ENCODE results near the gene IFIT5.
A peak's percentile ranks its signal among the peaks of the same experiment; 100 is the strongest.
"Not testable (repeated sequence)": the region's sequence is repeated elsewhere in the genome, so short reads cannot be mapped to it uniquely, and the experiment has no call there.

IFIT5 gene

DNA sequence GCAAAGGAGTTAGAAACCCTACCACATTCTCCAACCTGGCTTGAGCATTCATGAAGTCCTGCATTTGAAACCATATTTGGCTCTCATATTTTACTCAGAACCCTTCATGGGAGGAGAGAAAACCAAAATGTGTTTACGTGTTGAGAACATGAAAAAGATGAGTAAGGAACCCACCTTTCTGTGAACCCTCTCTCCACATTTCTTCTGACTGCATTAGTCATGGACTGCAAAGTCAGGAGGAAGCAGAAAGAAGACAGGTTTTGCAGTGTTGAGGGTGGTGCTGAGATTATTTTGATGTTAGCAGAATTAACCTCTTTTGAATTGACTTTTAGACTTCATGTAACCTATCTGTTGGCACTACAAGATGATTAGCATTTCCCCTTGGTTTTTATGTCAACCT, 31.6 kb upstream of the IFIT5 start:
- Histone ChIP-seq H3K4me3 (ENCODE audit: low read length) (no peak overlapping the region), H3K36me3 (ENCODE audit: insufficient read depth, low read length) (no peaks in the 10 kb centered on the region), H3K9me3 (ENCODE audit: insufficient read depth, low read depth, low read length) (no peaks in the 10 kb centered on the region), H3K27me3 (ENCODE audit: insufficient read depth, low read length) (no peaks in the 10 kb centered on the region), H3K4me1 (ENCODE audit: insufficient read depth, low read length) (peaks cover 26% of the 10 kb centered on the region), H3K9ac (ENCODE audit: low read depth, low read length) (no peak overlapping the region), H3K27ac (ENCODE audit: low read depth, low read length) (no peak overlapping the region)
- no CpG with 5 or more reads among the region's 1 CpG for WGBS

DNA sequence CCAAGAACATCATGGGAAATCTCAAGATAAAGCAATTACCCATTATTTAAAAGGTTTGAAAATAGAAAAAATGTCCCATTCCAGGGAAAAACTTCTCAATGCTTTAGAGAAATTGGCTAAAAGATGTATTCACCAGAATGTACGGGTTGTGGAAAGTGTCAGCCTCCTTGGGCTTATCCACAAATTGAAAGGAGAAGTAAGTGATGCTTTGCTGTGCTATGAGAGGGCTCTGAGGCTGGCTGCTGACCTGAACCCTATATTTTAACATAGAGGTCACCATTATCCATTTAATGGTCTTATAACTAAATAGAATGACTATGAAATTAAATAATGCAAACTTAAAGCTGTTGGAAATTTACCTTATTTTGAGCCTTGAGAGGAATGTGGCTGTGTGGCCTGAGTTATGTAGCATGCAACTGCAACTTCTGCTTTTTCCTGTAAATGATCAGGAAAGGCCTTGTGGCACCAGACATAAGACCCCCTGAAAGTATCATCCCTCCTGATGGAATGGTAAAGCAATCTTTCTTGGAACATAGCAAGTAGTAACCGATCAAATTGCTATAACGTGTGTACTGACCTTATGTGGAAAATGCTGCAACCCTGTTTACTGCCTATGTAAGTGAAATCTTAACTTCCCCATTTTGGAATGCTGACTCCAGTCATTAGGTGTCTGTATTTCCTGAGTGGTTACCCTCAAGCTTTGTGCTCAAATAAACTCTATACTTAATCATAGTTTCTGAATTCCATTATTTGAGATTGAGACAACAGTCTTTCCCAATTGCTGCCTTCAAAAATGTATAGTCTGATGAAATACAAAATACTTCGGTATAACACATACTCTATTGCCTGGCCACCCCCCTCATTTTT, 29.7 kb upstream of the IFIT5 start:
- 94% methylated on average over 4 of the region's 4 CpGs for WGBS
- H3K27ac ChIP-seq (ENCODE audit: low read depth, low read length) = no peak overlapping the region
- H3K27me3 ChIP-seq (ENCODE audit: insufficient read depth, low read length) = no peaks in the 10 kb centered on the region
- H3K9me3 ChIP-seq (ENCODE audit: insufficient read depth, low read depth, low read length) = no peaks in the 10 kb centered on the region
- peaks cover 24% of the 10 kb centered on the region for H3K4me1 ChIP-seq (ENCODE audit: insufficient read depth, low read length)
- no peaks in the 10 kb centered on the region for H3K36me3 ChIP-seq (ENCODE audit: insufficient read depth, low read length)
- no peak overlapping the region for H3K4me3 ChIP-seq (ENCODE audit: low read length)
- H3K9ac ChIP-seq (ENCODE audit: low read depth, low read length) = no peak overlapping the region

DNA sequence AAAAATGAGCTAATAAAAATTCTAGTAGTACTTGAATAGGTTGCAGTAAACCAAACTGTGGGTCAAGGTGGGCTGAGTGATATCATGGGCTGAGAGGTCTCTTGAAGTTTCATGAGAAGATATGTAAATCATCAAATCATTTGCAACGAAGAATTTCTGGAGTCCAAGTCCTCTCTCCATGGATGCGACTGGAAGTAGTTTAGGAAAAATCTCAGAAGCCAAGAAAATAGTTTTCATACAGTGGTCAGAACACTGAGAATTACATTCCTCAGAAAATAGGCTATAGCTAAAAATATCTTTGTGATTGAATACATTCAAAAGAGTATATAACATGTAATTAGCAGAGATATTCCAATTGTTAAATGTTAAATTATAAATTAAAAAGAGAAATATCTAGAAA, 25.6 kb upstream of the IFIT5 start:
- no peak overlapping the region for H3K4me3 ChIP-seq (ENCODE audit: low read length)
- H3K27ac ChIP-seq (ENCODE audit: low read depth, low read length) = no peak overlapping the region
- no peaks in the 10 kb centered on the region for H3K27me3 ChIP-seq (ENCODE audit: insufficient read depth, low read length)
- no peak overlapping the region for H3K9ac ChIP-seq (ENCODE audit: low read depth, low read length)
- WGBS = 82% methylated on average over 2 of the region's 2 CpGs
- H3K36me3 ChIP-seq (ENCODE audit: insufficient read depth, low read length) = no peaks in the 10 kb centered on the region
- H3K4me1 ChIP-seq (ENCODE audit: insufficient read depth, low read length) = peaks cover 35% of the 10 kb centered on the region
- H3K9me3 ChIP-seq (ENCODE audit: insufficient read depth, low read depth, low read length) = no peaks in the 10 kb centered on the region

DNA sequence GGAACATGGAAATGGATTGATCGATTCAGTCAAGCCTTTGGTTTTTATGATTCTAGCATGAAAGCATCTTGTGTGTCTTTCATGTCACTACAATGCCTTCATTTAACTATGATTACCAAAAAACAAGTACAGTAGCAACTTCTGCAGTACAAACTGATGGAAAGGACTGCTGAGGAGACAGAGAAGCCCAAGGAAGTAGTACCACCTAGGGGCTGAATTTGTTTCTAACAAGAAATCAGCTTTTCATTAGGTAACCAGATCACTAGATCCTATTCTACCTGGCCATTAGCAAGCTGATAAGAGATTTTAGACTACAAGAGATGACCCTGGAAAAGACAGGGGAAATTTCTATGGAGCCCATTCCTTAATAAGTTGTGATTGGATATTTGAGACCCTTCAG, 25.1 kb upstream of the IFIT5 start:
- H3K9me3 ChIP-seq (ENCODE audit: insufficient read depth, low read depth, low read length) = no peaks in the 10 kb centered on the region
- peaks cover 35% of the 10 kb centered on the region for H3K4me1 ChIP-seq (ENCODE audit: insufficient read depth, low read length)
- 100% methylated on average over 1 of the region's 1 CpG for WGBS

DNA sequence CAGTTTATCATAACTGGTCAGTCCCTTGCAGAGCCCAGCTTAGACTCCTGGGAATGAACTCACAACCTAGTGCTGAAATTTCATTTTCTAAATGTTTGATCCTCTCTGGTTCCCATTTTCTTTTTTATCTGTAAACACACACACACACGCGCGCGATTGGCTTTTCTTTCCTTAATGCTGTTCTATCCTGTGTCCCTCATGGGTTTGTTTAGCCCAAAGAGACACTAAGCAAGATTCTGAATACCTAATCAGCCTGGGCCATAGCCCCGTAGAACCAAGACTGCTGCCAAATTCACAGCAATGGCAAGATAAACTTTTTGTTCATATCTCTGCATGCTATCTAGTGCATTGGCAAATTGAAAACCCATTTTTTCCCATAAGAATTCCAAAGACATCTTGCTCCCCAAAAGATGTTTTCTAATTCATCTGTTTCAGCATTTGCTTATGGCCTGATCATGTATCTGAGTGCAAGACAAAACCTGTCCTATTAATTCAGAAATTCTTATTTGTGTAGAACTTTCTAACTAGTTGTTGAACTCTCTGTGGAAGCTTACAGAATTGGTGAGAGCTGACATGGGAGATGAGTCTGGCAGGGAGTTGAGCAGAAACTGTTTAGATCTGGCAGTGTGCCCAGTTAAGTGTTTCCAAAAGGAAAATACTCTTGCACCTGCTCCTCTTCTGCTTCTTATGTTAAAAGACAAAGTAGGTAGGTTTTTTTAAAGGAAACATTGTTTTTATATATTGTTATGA, 23.7 kb upstream of the IFIT5 start:
- peaks cover 31% of the 10 kb centered on the region for H3K4me1 ChIP-seq (ENCODE audit: insufficient read depth, low read length)
- H3K9ac ChIP-seq (ENCODE audit: low read depth, low read length) = no peak overlapping the region
- no peak overlapping the region for H3K27ac ChIP-seq (ENCODE audit: low read depth, low read length)
- H3K4me3 ChIP-seq (ENCODE audit: low read length) = no peak overlapping the region
- 95% methylated on average over 5 of the region's 5 CpGs for WGBS
- H3K36me3 ChIP-seq (ENCODE audit: insufficient read depth, low read length) = no peaks in the 10 kb centered on the region
- H3K27me3 ChIP-seq (ENCODE audit: insufficient read depth, low read length) = no peaks in the 10 kb centered on the region
- no peaks in the 10 kb centered on the region for H3K9me3 ChIP-seq (ENCODE audit: insufficient read depth, low read depth, low read length)

More for the DNA sequence above, 25.1 kb upstream of the IFIT5 start:
- Histone ChIP-seq H3K9ac (ENCODE audit: low read depth, low read length) (no peak overlapping the region), H3K27me3 (ENCODE audit: insufficient read depth, low read length) (no peaks in the 10 kb centered on the region), H3K36me3 (ENCODE audit: insufficient read depth, low read length) (no peaks in the 10 kb centered on the region), H3K27ac (ENCODE audit: low read depth, low read length) (no peak overlapping the region), H3K4me3 (ENCODE audit: low read length) (no peak overlapping the region)

DNA sequence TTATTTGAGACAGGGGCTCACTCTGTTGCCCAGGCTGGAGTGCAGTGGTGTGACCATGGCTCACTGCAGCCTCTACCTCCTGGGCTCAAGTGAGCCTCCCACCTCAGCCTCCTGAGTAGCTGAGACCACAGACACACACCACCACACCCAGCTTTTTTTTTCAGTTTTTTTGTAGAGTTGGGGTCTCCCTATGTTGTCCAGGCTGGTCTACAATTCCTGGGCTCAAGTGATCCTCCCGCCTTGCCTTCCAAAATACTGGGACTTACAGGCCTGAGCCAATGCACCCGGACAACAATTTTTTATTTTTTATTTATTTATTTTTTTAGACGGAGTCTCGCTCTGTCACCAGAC, 23.2 kb upstream of the IFIT5 start:
- H3K36me3 ChIP-seq (ENCODE audit: insufficient read depth, low read length); H3K27me3 ChIP-seq (ENCODE audit: insufficient read depth, low read length); H3K9ac ChIP-seq (ENCODE audit: low read depth, low read length); H3K9me3 ChIP-seq (ENCODE audit: insufficient read depth, low read depth, low read length); H3K4me3 ChIP-seq (ENCODE audit: low read length); H3K27ac ChIP-seq (ENCODE audit: low read depth, low read length): not testable (repeated sequence)
- 98% methylated on average over 3 of the region's 4 CpGs for WGBS
- peaks cover 25% of the 10 kb centered on the region for H3K4me1 ChIP-seq (ENCODE audit: insufficient read depth, low read length)

DNA sequence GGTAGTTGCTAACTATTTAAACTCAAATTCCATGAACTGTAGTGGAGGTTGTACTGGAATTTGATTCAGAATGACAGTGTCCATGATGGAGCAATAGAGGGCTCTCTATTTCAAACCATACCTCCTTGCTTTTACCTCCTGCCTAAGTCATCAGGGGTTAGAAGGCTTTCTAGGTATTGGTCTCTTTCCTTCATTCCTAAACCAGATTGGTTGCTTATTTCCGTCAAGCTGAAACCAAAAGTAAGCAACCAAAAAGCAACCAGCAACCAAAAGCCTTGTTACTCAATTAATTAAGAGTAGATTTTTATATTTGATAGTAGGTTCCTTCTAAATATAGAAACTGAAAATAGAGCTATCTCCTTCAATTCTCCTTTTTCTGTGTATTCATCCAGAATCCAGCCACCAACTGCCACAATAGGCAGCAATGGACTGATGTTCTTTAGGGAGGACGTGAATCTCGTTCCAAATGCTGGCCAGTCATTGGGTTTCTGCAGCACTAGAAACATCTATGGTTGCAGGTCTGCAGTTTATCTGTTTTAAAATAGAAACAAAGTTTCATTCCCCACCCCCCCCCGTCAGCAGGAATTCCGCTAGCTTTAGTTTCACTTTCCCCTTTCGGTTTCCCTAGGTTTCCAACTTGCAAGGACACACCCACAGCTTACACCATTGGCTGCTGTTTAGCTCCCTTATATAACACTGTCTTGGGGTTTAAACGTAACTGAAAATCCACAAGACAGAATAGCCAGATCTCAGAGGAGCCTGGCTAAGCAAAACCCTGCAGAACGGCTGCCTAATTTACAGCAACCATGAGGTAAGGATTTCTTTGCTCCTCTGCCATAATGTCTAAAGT, 22.2 kb upstream of the IFIT5 start, which contains the start of gene IFIT1:
Gene IFIT1, plus strand, starts transcription at position 717 of the 850 bp plus-strand sequence. Its CDS starts 90 bp downstream, at position 807.
- H3K27ac ChIP-seq (ENCODE audit: low read depth, low read length) = peak within 1 kb of the TSS; percentile 31; the same call in 1 of the 2 replicates
- H3K27me3 ChIP-seq (ENCODE audit: insufficient read depth, low read length) = no peaks in the 10 kb centered on the region
- H3K4me3 ChIP-seq (ENCODE audit: low read length) = peak within 1 kb of the TSS; percentile 56
- H3K9me3 ChIP-seq (ENCODE audit: insufficient read depth, low read depth, low read length) = no peaks in the 10 kb centered on the region
- H3K4me1 ChIP-seq (ENCODE audit: insufficient read depth, low read length) = peaks cover 20% of the 10 kb centered on the region
- 11% methylated on average over 8 of the region's 8 CpGs for WGBS
- peak within 1 kb of the TSS; percentile 6; the same call in 1 of the 2 replicates for H3K9ac ChIP-seq (ENCODE audit: low read depth, low read length)
- no peaks in the 10 kb centered on the region for H3K36me3 ChIP-seq (ENCODE audit: insufficient read depth, low read length)

DNA sequence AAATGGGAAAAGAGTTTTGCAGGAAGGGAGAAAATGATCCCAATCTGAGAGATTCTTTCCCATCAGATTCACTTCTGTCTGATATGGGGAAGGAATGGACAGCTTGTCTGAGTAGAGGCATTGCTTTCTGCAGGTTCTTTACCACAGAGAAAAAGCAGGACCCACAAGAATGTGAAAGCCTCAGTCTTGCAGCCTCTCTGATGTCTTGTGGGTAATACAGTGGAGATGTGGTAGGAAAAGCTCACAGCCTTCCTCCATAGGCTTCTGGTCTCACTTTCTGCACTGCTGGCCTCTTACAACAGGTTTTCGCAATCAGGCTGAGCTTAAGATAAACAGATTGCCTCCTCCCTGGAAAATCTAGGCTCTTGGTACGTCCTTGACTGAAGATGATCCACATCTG, 21.4 kb upstream of the IFIT5 start:
- WGBS = 90% methylated on average over 2 of the region's 2 CpGs
- no peak overlapping the region for H3K9ac ChIP-seq (ENCODE audit: low read depth, low read length)
- peaks cover 20% of the 10 kb centered on the region for H3K4me1 ChIP-seq (ENCODE audit: insufficient read depth, low read length)
- no peaks in the 10 kb centered on the region for H3K27me3 ChIP-seq (ENCODE audit: insufficient read depth, low read length)
- H3K27ac ChIP-seq (ENCODE audit: low read depth, low read length) = no peak overlapping the region
- peak overlapping the region; percentile 56 for H3K4me3 ChIP-seq (ENCODE audit: low read length)
- no peaks in the 10 kb centered on the region for H3K9me3 ChIP-seq (ENCODE audit: insufficient read depth, low read depth, low read length)
- no peaks in the 10 kb centered on the region for H3K36me3 ChIP-seq (ENCODE audit: insufficient read depth, low read length)

DNA sequence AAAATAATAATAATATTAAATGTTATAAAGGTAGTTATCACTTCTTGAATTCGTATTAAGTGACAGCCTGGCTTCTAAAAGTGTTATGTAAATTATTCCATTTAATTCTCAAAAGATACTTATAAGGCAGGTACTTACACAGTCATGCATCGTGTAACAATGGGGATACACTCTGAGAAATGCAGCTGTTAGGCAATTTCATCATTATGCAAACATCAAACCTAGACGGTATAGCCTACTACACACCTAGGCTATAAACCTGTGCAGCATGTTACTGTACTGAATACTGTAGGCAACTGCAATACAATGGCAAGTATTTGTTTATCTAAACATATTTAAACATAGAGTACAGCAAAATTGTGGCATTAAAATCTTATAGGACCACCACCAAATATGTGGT, 20.5 kb upstream of the IFIT5 start:
- WGBS = 90% methylated on average over 2 of the region's 3 CpGs
- H3K9ac ChIP-seq (ENCODE audit: low read depth, low read length) = no peak overlapping the region
- H3K4me3 ChIP-seq (ENCODE audit: low read length) = no peak overlapping the region
- no peaks in the 10 kb centered on the region for H3K9me3 ChIP-seq (ENCODE audit: insufficient read depth, low read depth, low read length)
- peaks cover 19% of the 10 kb centered on the region for H3K4me1 ChIP-seq (ENCODE audit: insufficient read depth, low read length)
- no peaks in the 10 kb centered on the region for H3K36me3 ChIP-seq (ENCODE audit: insufficient read depth, low read length)
- no peak overlapping the region for H3K27ac ChIP-seq (ENCODE audit: low read depth, low read length)
- H3K27me3 ChIP-seq (ENCODE audit: insufficient read depth, low read length) = no peaks in the 10 kb centered on the region

DNA sequence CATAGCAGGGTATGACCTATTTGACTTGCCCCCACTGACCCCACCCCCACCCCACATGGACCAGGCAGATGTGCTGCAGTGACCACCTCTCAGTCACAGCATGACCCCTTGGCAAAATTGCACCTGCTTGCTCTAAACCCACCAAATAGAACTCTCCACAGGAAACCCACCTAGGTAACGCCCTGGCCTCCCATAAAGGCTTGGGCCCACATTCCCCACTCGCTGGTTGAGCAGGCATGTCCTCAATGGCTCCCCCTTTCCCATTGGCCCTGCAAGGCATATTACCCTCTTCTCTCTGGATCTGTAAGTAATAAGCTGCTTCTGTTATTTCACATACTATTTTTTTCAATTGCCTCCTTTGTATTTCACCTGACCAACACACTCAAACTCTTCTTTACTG, 19.2 kb upstream of the IFIT5 start:
- H3K36me3 ChIP-seq (ENCODE audit: insufficient read depth, low read length) = no peaks in the 10 kb centered on the region
- H3K4me3 ChIP-seq (ENCODE audit: low read length) = no peak overlapping the region
- no peak overlapping the region for H3K9ac ChIP-seq (ENCODE audit: low read depth, low read length)
- 89% methylated on average over 2 of the region's 2 CpGs for WGBS
- H3K4me1 ChIP-seq (ENCODE audit: insufficient read depth, low read length) = peaks cover 11% of the 10 kb centered on the region
- H3K27ac ChIP-seq (ENCODE audit: low read depth, low read length) = no peak overlapping the region
- no peaks in the 10 kb centered on the region for H3K9me3 ChIP-seq (ENCODE audit: insufficient read depth, low read depth, low read length)
- no peaks in the 10 kb centered on the region for H3K27me3 ChIP-seq (ENCODE audit: insufficient read depth, low read length)

All from HUES64 (cell line).